HCT116 (cell line): Measurements from ENCODE around the gene C10orf105. TPM values are rescaled to one million over a fixed set of nuclear protein-coding genes. Genes with fewer than 3 reads are reported as not detected.

Experiments used
- ATAC-seq: fragments of 200-7000 bp; cut with Tn5 transposase; 2 replicates; pipeline ENCODE4 v1.9.1; 2020; ENCODE audit warnings: mild to moderate bottlenecking, moderate library complexity
- BruUV-seq: library from RNA; stranded (reverse); fragments of 400-500 nt; replicated peaks from 2 replicates; lab custom pipeline; 2021; lab: Mats Ljungman, UMichigan
- CTCF ChIA-PET: fragments of 300-600 bp; sonication (Branson Sonifier 250); formaldehyde crosslinking; loops from one replicate; lab custom pipeline; 2021; ENCODE audit warnings: antibody characterized with exemption; lab: Charles Lee
- POLR2A ChIA-PET: fragments of 300-600, 350-600 bp; sonication (Branson Sonifier 250); formaldehyde crosslinking; loops from one replicate; lab custom pipeline; 2021; ENCODE audit warnings: antibody characterized with exemption; lab: Charles Lee
- RAD21 ChIA-PET, 2 experiments: fragments of 300-600 bp; sonication (Branson Sonifier 250); formaldehyde crosslinking; loops; one replicate each; lab custom pipeline; 2023; ENCODE audit warnings: low total read pairs in 2 of 2; ENCODE audit not compliant: uncharacterized antibody in 2 of 2, unreplicated experiment in 2 of 2, low non-redundant PET in 1 of 2; lab: Charles Lee
- DNase-seq: peaks from one replicate; pipeline ENCODE4 v3.0.0-alpha.2; 2010; ENCODE audit warnings: low read depth, low spot score
- H2AFZ ChIP-seq: fragments of 200-600 bp; shearing (Covaris generic), sonication (generic); 2 replicates; pipeline ENCODE4 v1.6.1; 2017; ENCODE audit warnings: low read depth, mixed run types, mixed read lengths, antibody characterized with exemption, low read length; ENCODE audit not compliant: poor library complexity, severe bottlenecking
- H3K27ac ChIP-seq: 2 replicates; pipeline ENCODE4 v1.5.1; 2012; ENCODE audit warnings: low read depth, low read length
- H3K27me3 ChIP-seq: fragments of 200-600 bp; sonication (generic); 2 replicates; pipeline ENCODE4 v1.6.1; 2016; ENCODE audit warnings: mixed run types, low read length, mixed read lengths; ENCODE audit not compliant: insufficient read depth
- H3K36me3 ChIP-seq, 2 experiments: fragments of 200-500 bp in 1 of 2; fragments of 200-600 bp in 1 of 2; sonication (Bioruptor generic) in 1 of 2; sonication (generic) in 1 of 2; 2 replicates each; pipeline versions ENCODE4 v1.5.1 to v1.6.1; 2014 to 2016; ENCODE audit warnings: low read length in 2 of 2, inconsistent platforms in 1 of 2, mixed read lengths in 1 of 2, mixed run types in 1 of 2; ENCODE audit not compliant: insufficient read depth in 2 of 2, control insufficient read depth in 1 of 2
- H3K4me1 ChIP-seq, 2 experiments: fragments of 200-600 bp in 1 of 2; sonication (generic) in 1 of 2; 2 replicates each; pipeline versions ENCODE4 v1.5.1 to v1.6.1; 2012 to 2017; ENCODE audit warnings: low read length in 2 of 2, inconsistent platforms in 1 of 2, mild to moderate bottlenecking in 1 of 2, mixed read lengths in 1 of 2, mixed run types in 1 of 2, moderate library complexity in 1 of 2; ENCODE audit not compliant: insufficient read depth in 2 of 2, control insufficient read depth in 1 of 2
- H3K4me2 ChIP-seq: fragments of 200-600 bp; sonication (generic); 2 replicates; pipeline ENCODE4 v1.6.1; 2017; ENCODE audit warnings: mixed run types, low read length, mixed read lengths
- H3K4me3 ChIP-seq, 2 experiments: fragments of 200-600 bp in 1 of 2; sonication (generic) in 1 of 2; replicated peaks in 1 of 2; 2 replicates each; pipeline ENCODE4 v1.5.1; 2011 to 2016; ENCODE audit warnings: low read length in 2 of 2, control low read depth in 1 of 2, low read depth in 1 of 2, mild to moderate bottlenecking in 1 of 2, mixed read lengths in 1 of 2, mixed run types in 1 of 2
- H3K79me2 ChIP-seq: fragments of 200-600 bp; sonication (generic); 2 replicates; pipeline ENCODE4 v1.6.1; 2017; ENCODE audit warnings: mild to moderate bottlenecking, mixed run types, low read length, moderate library complexity, mixed read lengths; ENCODE audit not compliant: insufficient read depth
- H3K9ac ChIP-seq: fragments of 200-600 bp; sonication (generic); 2 replicates; pipeline ENCODE4 v1.6.1; 2016; ENCODE audit warnings: low read length, mixed read lengths
- H3K9me2 ChIP-seq: fragments of 200-600 bp; sonication (generic), shearing (Covaris generic); 2 replicates; pipeline ENCODE4 v1.6.1; 2017; ENCODE audit warnings: mixed run types, mild to moderate bottlenecking, moderate library complexity; ENCODE audit not compliant: insufficient read depth
- H3K9me3 ChIP-seq, 2 experiments: fragments of 200-500 bp in 1 of 2; fragments of 200-600 bp in 1 of 2; sonication (Bioruptor generic) in 1 of 2; sonication (generic) in 1 of 2; 2 replicates each; pipeline ENCODE4 v1.6.1; 2014 to 2017; ENCODE audit warnings: low read length in 2 of 2, mixed read lengths in 2 of 2, inconsistent platforms in 1 of 2, low read depth in 1 of 2, mild to moderate bottlenecking in 1 of 2, mixed run types in 1 of 2, moderate library complexity in 1 of 2; ENCODE audit not compliant: control insufficient read depth in 1 of 2, insufficient read depth in 1 of 2
- H4K20me1 ChIP-seq: fragments of 200-600 bp; sonication (generic), shearing (Covaris generic); 2 replicates; pipeline ENCODE4 v1.6.1; 2017; ENCODE audit warnings: mixed run types, mild to moderate bottlenecking, moderate library complexity; ENCODE audit not compliant: insufficient read depth
- ATF3 ChIP-seq: IDR thresholded peaks from 2 replicates; pipeline ENCODE4 v1.6.1; 2012
- CBX3 ChIP-seq: IDR thresholded peaks from 2 replicates; pipeline ENCODE4 v1.6.1; 2012; ENCODE audit warnings: low read depth
- CEBPB ChIP-seq: IDR thresholded peaks from 2 replicates; pipeline ENCODE4 v1.6.1; 2012; ENCODE audit warnings: low read depth
- EGR1 ChIP-seq: IDR thresholded peaks from 2 replicates; pipeline ENCODE4 v1.6.1; 2012; ENCODE audit warnings: low read depth
- EZH2 ChIP-seq: fragments of 200-600 bp; sonication (generic); IDR thresholded peaks from 2 replicates; pipeline ENCODE4 v1.6.1; 2017; ENCODE audit warnings: antibody characterized with exemption, mixed run types
- FOSL1 ChIP-seq: IDR thresholded peaks from 2 replicates; pipeline ENCODE4 v1.6.1; 2012; ENCODE audit warnings: low read depth
- JUND ChIP-seq: IDR thresholded peaks from 2 replicates; pipeline ENCODE4 v1.6.1; 2012
- POLR2A ChIP-seq: IDR thresholded peaks from 2 replicates; pipeline ENCODE4 v1.7.0; 2011; ENCODE audit warnings: borderline replicate concordance; ENCODE audit not compliant: insufficient read depth, insufficient read length; ENCODE audit errors: extremely low read depth
- POLR2AphosphoS5 ChIP-seq: IDR thresholded peaks from 2 replicates; pipeline ENCODE4 v1.6.1; 2011; ENCODE audit warnings: mild to moderate bottlenecking, low read depth, low read length, moderate library complexity
- REST ChIP-seq: IDR thresholded peaks from 2 replicates; pipeline ENCODE4 v1.6.1; 2012; ENCODE audit warnings: low read depth
- SIN3A ChIP-seq: IDR thresholded peaks from 2 replicates; pipeline ENCODE4 v1.6.1; 2012; ENCODE audit warnings: low read depth
- SRF ChIP-seq: IDR thresholded peaks from 2 replicates; pipeline ENCODE4 v1.6.1; 2012; ENCODE audit warnings: low read depth
- TCF7L2 ChIP-seq: IDR thresholded peaks from 2 replicates; pipeline ENCODE4 v1.7.0; 2011; ENCODE audit warnings: borderline replicate concordance, inconsistent platforms; ENCODE audit not compliant: insufficient read depth, insufficient read length; ENCODE audit errors: extremely low read depth
- YY1 ChIP-seq: IDR thresholded peaks from 2 replicates; pipeline ENCODE4 v1.6.1; 2011; ENCODE audit warnings: low read length, low read depth, moderate library complexity, mild to moderate bottlenecking; ENCODE audit not compliant: insufficient replicate concordance; ENCODE audit errors: extremely low read depth
- ZBTB33 ChIP-seq: IDR thresholded peaks from 2 replicates; pipeline ENCODE4 v1.6.1; 2011; ENCODE audit warnings: mild to moderate bottlenecking, low read length, moderate library complexity; ENCODE audit not compliant: insufficient replicate concordance; ENCODE audit errors: extremely low read depth
- ZFX ChIP-seq: fragments of 450-650 bp; IDR thresholded peaks from 2 replicates; pipeline ENCODE4 v1.6.1; 2017
- intact Hi-C: fragments of 100-400 bp; cut with micrococcal nuclease; formaldehyde crosslinking; loops from 2 replicates; pipeline ENCODE4 v1.10.0; 2022
- total RNA-seq: library from RNA; stranded (reverse); gene quantifications from one replicate; pipeline ENCODE4 v1.2.1, GENCODE V29; 2021; ENCODE audit not compliant: unreplicated experiment

The C10orf105 gene
- total RNA-seq, 1 experiment from 2014 or later = not detected

GRCh38 chr10:71737834-71738197, 18.2 kb upstream of the C10orf105 start:
- TF ChIP-seq FOSL1 (no peak), CBX3 (no peak), POLR2AphosphoS5 (no peak), ZFX (no peak), POLR2A (no peak), CEBPB (no peak), YY1 (no peak), JUND (no peak), TCF7L2 (no peak), EZH2 (no peak), ATF3 (no peak), EGR1 (no peak), SIN3A (no peak), REST (no peak), SRF (no peak), ZBTB33 (no peak)

More at GRCh38 chr10:71737834-71738197, 18.2 kb upstream of the C10orf105 start:
- intact Hi-C loops = no loop called here
- Histone ChIP-seq H3K27me3 (no peaks in the 10 kb centered on the region), H4K20me1 (no peaks in the 10 kb centered on the region), H3K4me3 (no peak overlapping the region), H3K9me3 (no peaks in the 10 kb centered on the region), H3K79me2 (no peaks in the 10 kb centered on the region), H3K27ac (no peak overlapping the region), H2AFZ (no peak overlapping the region), H3K4me2 (no peak overlapping the region), H3K9ac (no peak overlapping the region), H3K4me1 (peaks cover 12 to 23% of the 10 kb centered on the region in 2 experiments; a peak in 3 of 4 replicates), H3K9me2 (no peaks in the 10 kb centered on the region), H3K36me3 (no peaks in the 10 kb centered on the region)
- ChIA-PET POLR2A (no interaction called here), CTCF (no interaction called here), RAD21 (no interaction called here)
- ATAC-seq = no peak
- no peak for DNase-seq
- no TSS peak for BruUV-seq
